Common myeloid progenitor, CD34-positive (primary cell): ENCODE results near the gene C9orf43.

Experiments
- CTCF ChIA-PET: fragments of 350-600 bp; sonication (Branson Sonifier 250); formaldehyde crosslinking; loops from one replicate; lab custom pipeline; 2021; ENCODE audit warnings: antibody characterized with exemption; lab: Charles Lee
- POLR2A ChIA-PET: fragments of 350-600 bp; sonication (Branson Sonifier 250); formaldehyde crosslinking; loops from one replicate; lab custom pipeline; 2021; ENCODE audit warnings: antibody characterized with exemption; lab: Charles Lee
- DNase-seq, 3 donors: peaks; one replicate each; pipeline versions ENCODE4 v3.0.0 to v3.0.0-alpha.2; 2013
- H3K27ac ChIP-seq, 2 experiments: 1 replicate in 1 of 2; 2 replicates in 1 of 2; pipeline ENCODE4 v1.7.0; 2013; ENCODE audit warnings: inconsistent platforms in 2 of 2, low read length in 2 of 2, mild to moderate bottlenecking in 2 of 2, low read depth in 1 of 2, moderate library complexity in 1 of 2; ENCODE audit not compliant: severe bottlenecking in 2 of 2, insufficient read depth in 1 of 2, poor library complexity in 1 of 2
- H3K27me3 ChIP-seq, 5 experiments: replicated peaks in 2 of 5; 1 replicate in 3 of 5; 2 replicates in 2 of 5; pipeline versions ENCODE4 v1.6.1 to v1.7.0; 2013; ENCODE audit warnings: low read length in 4 of 5, mild to moderate bottlenecking in 2 of 5, moderate library complexity in 2 of 5, inconsistent platforms in 1 of 5; ENCODE audit not compliant: insufficient read depth in 5 of 5, control insufficient read depth in 4 of 5
- H3K36me3 ChIP-seq, 4 experiments: 1 replicate in 2 of 4; 2 replicates in 2 of 4; pipeline versions ENCODE4 v1.6.1 to v1.7.0; 2013; ENCODE audit warnings: low read length in 3 of 4, control low read depth in 1 of 4, mild to moderate bottlenecking in 1 of 4; ENCODE audit not compliant: control insufficient read depth in 4 of 4, insufficient read depth in 4 of 4
- H3K4me1 ChIP-seq, 4 experiments: 1 replicate in 3 of 4; 2 replicates in 1 of 4; pipeline versions ENCODE4 v1.6.1 to v1.7.1; 2013; ENCODE audit warnings: low read length in 3 of 4, mild to moderate bottlenecking in 3 of 4, control low read depth in 1 of 4, inconsistent platforms in 1 of 4, moderate library complexity in 1 of 4; ENCODE audit not compliant: control insufficient read depth in 4 of 4, insufficient read depth in 4 of 4; ENCODE audit errors: control extremely low read depth in 1 of 4
- H3K4me3 ChIP-seq, 7 experiments: 1 replicate in 4 of 7; 2 replicates in 3 of 7; pipeline versions ENCODE4 v1.5.1 to v1.7.0; 2013; ENCODE audit warnings: mild to moderate bottlenecking in 7 of 7, low read length in 6 of 7, moderate library complexity in 6 of 7, inconsistent platforms in 2 of 7, low read depth in 2 of 7, control low read depth in 1 of 7; ENCODE audit not compliant: insufficient read depth in 4 of 7, control insufficient read depth in 1 of 7; ENCODE audit errors: extremely low read depth in 1 of 7
- H3K9me3 ChIP-seq, 5 experiments: 1 replicate in 4 of 5; 2 replicates in 1 of 5; pipeline versions ENCODE4 v1.6.1 to v1.7.1; 2013; ENCODE audit warnings: low read length in 4 of 5, mild to moderate bottlenecking in 2 of 5, inconsistent platforms in 1 of 5, low read depth in 1 of 5, moderate library complexity in 1 of 5; ENCODE audit not compliant: control insufficient read depth in 4 of 5, insufficient read depth in 2 of 5; ENCODE audit errors: control extremely low read depth in 1 of 5
- WGBS: methylation state at CpG from one replicate; pipeline ENCODE4 v1.1.5; 2013; ENCODE audit not compliant: insufficient coverage; 5-methylcytosine and 5-hydroxymethylcytosine counted together

Gene C9orf43

GRCh38 chr9:113391917-113392316, 18.6 kb upstream of the C9orf43 start:
- peaks cover 0 to 65% (median 48%) of the 10 kb centered on the region in 4 experiments for H3K36me3 ChIP-seq
- WGBS, result 100% methylated on average over 4 of the region's 7 CpGs

GRCh38 chr9:113393281-113393680, 17.3 kb upstream of the C9orf43 start:
- POLR2A ChIA-PET, result no interaction called here
- no peak for DNase-seq
- Histone ChIP-seq H3K36me3 (peaks cover 0 to 52% (median 36%) of the 10 kb centered on the region in 4 experiments), H3K9me3 (no peaks in the 10 kb centered on the region), H3K4me3 (no peak overlapping the region), H3K4me1 (no peaks in the 10 kb centered on the region), H3K27me3 (no peaks in the 10 kb centered on the region), H3K27ac (no peak overlapping the region)
- CTCF ChIA-PET, result interaction anchor here (1.7 to 2.1 kb wide), 4 partner anchors 11 to 71 kb away, joined by 3 to 6 read pairs (median 4); partner anchors contain the start of genes C9orf43 and POLE3
- WGBS, result 93% methylated on average over 3 of the region's 7 CpGs

More at GRCh38 chr9:113391917-113392316, 18.6 kb upstream of the C9orf43 start:
- no peaks in the 10 kb centered on the region for H3K4me1 ChIP-seq
- no peaks in the 10 kb centered on the region for H3K27me3 ChIP-seq
- ChIA-PET CTCF (interaction anchor here (1.8 kb wide), 2 partner anchors 11 to 18 kb away, joined by 3 to 8 read pairs; partner anchors contain the start of genes ALAD and POLE3), POLR2A (no interaction called here)
- no peak for DNase-seq
- H3K4me3 ChIP-seq, result no peak overlapping the region
- no peaks in the 10 kb centered on the region for H3K9me3 ChIP-seq
- no peak overlapping the region for H3K27ac ChIP-seq

GRCh38 chr9:113395000-113395861, 15.3 kb upstream of the C9orf43 start:
- 95% methylated on average over 7 of the region's 9 CpGs for WGBS
- no peaks in the 10 kb centered on the region for H3K9me3 ChIP-seq
- H3K27ac ChIP-seq, result no peak overlapping the region
- POLR2A ChIA-PET, result interaction anchor here (0.7 kb wide), 1 partner anchor 44 kb away, joined by 3 read pairs; no protein-coding TSS in a partner anchor
- H3K27me3 ChIP-seq, result no peaks in the 10 kb centered on the region
- CTCF ChIA-PET, result interaction anchor here (1.9 to 2.1 kb wide), 2 partner anchors 11 to 15 kb away, joined by 4 to 5 read pairs; partner anchors contain the start of genes C9orf43 and POLE3
- DNase-seq, result no peak
- H3K36me3 ChIP-seq, result peaks cover 0 to 34% (median 22%) of the 10 kb centered on the region in 4 experiments
- H3K4me3 ChIP-seq, result no peak overlapping the region
- peaks cover 0 to 9% (median 6%) of the 10 kb centered on the region in 4 experiments for H3K4me1 ChIP-seq

- H3K36me3 ChIP-seq, result peaks cover 0 to 16% (median 12%) of the 10 kb centered on the region in 4 experiments
- no peaks in the 10 kb centered on the region for H3K27me3 ChIP-seq
- CTCF ChIA-PET, result interaction anchor here (5.1 kb wide), 1 partner anchor 12 kb away, joined by 32 read pairs; the partner anchor contains the start of genes C9orf43 and POLE3
- peaks cover 0 to 18% (median 16%) of the 10 kb centered on the region in 4 experiments for H3K4me1 ChIP-seq
- H3K9me3 ChIP-seq, result no peaks in the 10 kb centered on the region
- WGBS, result 85% methylated on average over 2 of the region's 3 CpGs
- H3K27ac ChIP-seq, result no peak overlapping the region
- POLR2A ChIA-PET, result no interaction called here
- DNase-seq, result peak in 1 of 3 donors; percentile 49
- H3K4me3 ChIP-seq, result no peak overlapping the region
Observed at GRCh38 chr9:113397203-113397631, 13.3 kb upstream of the C9orf43 start.

- POLR2A ChIA-PET, result interaction anchor here (1.1 kb wide), 1 partner anchor 59 kb away, joined by 3 read pairs; the partner anchor contains the start of gene WDR31
Observed at GRCh38 chr9:113398796-113399195, 11.8 kb upstream of the C9orf43 start.

GRCh38 chr9:113399646-113400200, 10.8 kb upstream of the C9orf43 start:
- no peak for DNase-seq
- POLR2A ChIA-PET, result interaction anchor here (0.6 kb wide), 1 partner anchor 22 kb away, joined by 4 read pairs; no protein-coding TSS in a partner anchor
- CTCF ChIA-PET, result interaction anchor here (1.3 to 9.1 kb wide), 10 partner anchors 10 to 258 kb away, joined by 3 to 69 read pairs (median 12); partner anchors contain the start of genes BSPRY, C9orf43, CDC26 and POLE3
- peak overlapping the region in 3 of 7 experiments; percentile 0 to 94 (median 92) for H3K4me3 ChIP-seq
- peaks cover 0 to 8% (median 4%) of the 10 kb centered on the region in 4 experiments for H3K36me3 ChIP-seq
- H3K27me3 ChIP-seq, result no peaks in the 10 kb centered on the region
- H3K27ac ChIP-seq, result no peak overlapping the region
- peaks cover 2 to 22% (median 17%) of the 10 kb centered on the region in 4 experiments for H3K4me1 ChIP-seq
- no peaks in the 10 kb centered on the region for H3K9me3 ChIP-seq
- 90% methylated on average over 1 of the region's 3 CpGs for WGBS

More at GRCh38 chr9:113398796-113399195, 11.8 kb upstream of the C9orf43 start:
- Histone ChIP-seq H3K36me3 (peaks cover 0 to 8% (median 4%) of the 10 kb centered on the region in 4 experiments), H3K4me3 (no peak overlapping the region), H3K4me1 (peaks cover 0 to 18% (median 17%) of the 10 kb centered on the region in 4 experiments), H3K27ac (no peak overlapping the region), H3K27me3 (no peaks in the 10 kb centered on the region), H3K9me3 (no peaks in the 10 kb centered on the region)
- CTCF ChIA-PET, result interaction anchor here (2.0 to 9.1 kb wide), 6 partner anchors 10 to 259 kb away, joined by 5 to 69 read pairs (median 30); partner anchors contain the start of genes BSPRY, C9orf43 and POLE3
- DNase-seq, result no peak
- 90% methylated on average over 3 of the region's 5 CpGs for WGBS
